Thyroid gland (tissue), 4 donors: ENCODE results near the gene REELD1.

ENCODE experiments used
- POLR2A ChIP-seq, 2 donors: fragments of 450-650 bp; IDR thresholded peaks; one replicate each; pipeline ENCODE4 v1.6.1; 2017; ENCODE audit warnings: antibody characterized with exemption in 2 of 2, mild to moderate bottlenecking in 2 of 2, moderate library complexity in 1 of 2
- TF ChIP-seq, protein P1 (sequence below), 6 experiments: fragments of 200-600 bp in 3 of 6; fragments of 450-650 bp in 3 of 6; sonication (generic) in 3 of 6; IDR thresholded peaks; one replicate each; pipeline ENCODE4 v1.5.1; 2016 to 2019; ENCODE audit warnings: antibody characterized with exemption in 6 of 6, mild to moderate bottlenecking in 2 of 6, inconsistent platforms in 1 of 6, moderate library complexity in 1 of 6

DNA sequence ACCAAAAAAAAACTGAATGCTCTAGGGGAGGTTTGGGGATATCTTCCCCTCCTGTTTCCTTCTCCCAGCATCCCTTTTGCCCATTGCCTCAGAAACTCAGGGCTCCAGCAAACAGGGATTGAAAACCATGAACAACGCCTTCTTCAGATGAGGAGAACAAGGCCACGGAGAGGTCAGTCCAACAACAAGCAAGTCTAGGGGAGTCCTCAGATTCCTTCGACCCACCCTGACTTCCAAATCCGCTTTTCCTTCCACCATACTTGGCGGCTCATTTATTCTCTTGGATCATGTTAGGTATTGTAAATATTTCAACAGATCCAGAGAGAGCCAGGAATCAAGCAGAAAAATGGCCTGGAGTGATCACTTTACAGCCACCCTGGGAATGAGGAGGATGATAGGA lies 21.9 kb downstream of the REELD1 start:
- TF ChIP-seq, protein P1, sequence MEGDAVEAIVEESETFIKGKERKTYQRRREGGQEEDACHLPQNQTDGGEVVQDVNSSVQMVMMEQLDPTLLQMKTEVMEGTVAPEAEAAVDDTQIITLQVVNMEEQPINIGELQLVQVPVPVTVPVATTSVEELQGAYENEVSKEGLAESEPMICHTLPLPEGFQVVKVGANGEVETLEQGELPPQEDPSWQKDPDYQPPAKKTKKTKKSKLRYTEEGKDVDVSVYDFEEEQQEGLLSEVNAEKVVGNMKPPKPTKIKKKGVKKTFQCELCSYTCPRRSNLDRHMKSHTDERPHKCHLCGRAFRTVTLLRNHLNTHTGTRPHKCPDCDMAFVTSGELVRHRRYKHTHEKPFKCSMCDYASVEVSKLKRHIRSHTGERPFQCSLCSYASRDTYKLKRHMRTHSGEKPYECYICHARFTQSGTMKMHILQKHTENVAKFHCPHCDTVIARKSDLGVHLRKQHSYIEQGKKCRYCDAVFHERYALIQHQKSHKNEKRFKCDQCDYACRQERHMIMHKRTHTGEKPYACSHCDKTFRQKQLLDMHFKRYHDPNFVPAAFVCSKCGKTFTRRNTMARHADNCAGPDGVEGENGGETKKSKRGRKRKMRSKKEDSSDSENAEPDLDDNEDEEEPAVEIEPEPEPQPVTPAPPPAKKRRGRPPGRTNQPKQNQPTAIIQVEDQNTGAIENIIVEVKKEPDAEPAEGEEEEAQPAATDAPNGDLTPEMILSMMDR (IDR thresholded peaks at IDR 0.05): no peak
- no peak for TF ChIP-seq POLR2A (IDR thresholded peaks at IDR 0.05)
